ENCODE measurements around the gene DCTN2.

DCTN2 gene

GRCh38 chr12:57485695-57486094 lies 61.3 kb downstream of the DCTN2 start:
- DNase-seq, result no peak

GRCh38 chr12:57483466-57483865 lies 63.5 kb downstream of the DCTN2 start:
- DNase-seq, result no peak

- DNase-seq, result no peak
Measured at GRCh38 chr12:57481671-57482070, 65.3 kb downstream of the DCTN2 start.
